ENCODE measurements around the gene ATP2C2. TPM values are rescaled to one million over a fixed set of nuclear protein-coding genes. Genes with fewer than 3 reads are reported as not detected.

Gene ATP2C2
- total and polyA plus RNA-seq, 2 experiments from 2014 or later = 0.53 TPM; not detected in 1

DNA sequence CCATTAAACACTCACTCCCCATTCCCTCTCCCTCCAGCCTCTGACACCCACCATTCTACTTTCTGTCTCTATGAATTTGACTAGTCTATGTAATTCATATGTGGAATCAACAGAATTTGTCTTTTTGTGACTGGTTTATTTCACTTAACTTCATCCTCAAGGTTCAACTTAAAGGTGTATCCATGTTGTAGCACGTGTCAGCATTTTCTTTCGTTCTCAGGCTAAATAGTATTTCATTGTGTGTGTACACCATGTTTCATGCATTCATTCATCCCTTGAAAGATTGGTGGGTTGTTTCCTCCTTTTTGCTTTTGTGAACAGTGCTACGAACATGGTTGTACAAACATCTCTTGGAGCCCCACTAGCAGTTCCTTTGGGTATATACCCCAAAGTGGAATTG, 36.0 kb downstream of the ATP2C2 start:
- Histone ChIP-seq H3K27ac (no peak overlapping the region), H3K36me3 (no peaks in the 10 kb centered on the region), H3K27me3 (peaks cover 16% of the 10 kb centered on the region), H3K9me3 (ENCODE audit: low read depth) (no peaks in the 10 kb centered on the region), H3K4me3 (no peak overlapping the region), H3K4me1 (ENCODE audit: low read depth) (no peaks in the 10 kb centered on the region)
- TF ChIP-seq, protein P1, sequence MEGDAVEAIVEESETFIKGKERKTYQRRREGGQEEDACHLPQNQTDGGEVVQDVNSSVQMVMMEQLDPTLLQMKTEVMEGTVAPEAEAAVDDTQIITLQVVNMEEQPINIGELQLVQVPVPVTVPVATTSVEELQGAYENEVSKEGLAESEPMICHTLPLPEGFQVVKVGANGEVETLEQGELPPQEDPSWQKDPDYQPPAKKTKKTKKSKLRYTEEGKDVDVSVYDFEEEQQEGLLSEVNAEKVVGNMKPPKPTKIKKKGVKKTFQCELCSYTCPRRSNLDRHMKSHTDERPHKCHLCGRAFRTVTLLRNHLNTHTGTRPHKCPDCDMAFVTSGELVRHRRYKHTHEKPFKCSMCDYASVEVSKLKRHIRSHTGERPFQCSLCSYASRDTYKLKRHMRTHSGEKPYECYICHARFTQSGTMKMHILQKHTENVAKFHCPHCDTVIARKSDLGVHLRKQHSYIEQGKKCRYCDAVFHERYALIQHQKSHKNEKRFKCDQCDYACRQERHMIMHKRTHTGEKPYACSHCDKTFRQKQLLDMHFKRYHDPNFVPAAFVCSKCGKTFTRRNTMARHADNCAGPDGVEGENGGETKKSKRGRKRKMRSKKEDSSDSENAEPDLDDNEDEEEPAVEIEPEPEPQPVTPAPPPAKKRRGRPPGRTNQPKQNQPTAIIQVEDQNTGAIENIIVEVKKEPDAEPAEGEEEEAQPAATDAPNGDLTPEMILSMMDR (IDR thresholded peaks at IDR 0.05; ENCODE audit: low read depth, low read length) = no peak
- no peak for DNase-seq (ENCODE audit: low read depth in 1 of 2, low spot score in 1 of 2)

DNA sequence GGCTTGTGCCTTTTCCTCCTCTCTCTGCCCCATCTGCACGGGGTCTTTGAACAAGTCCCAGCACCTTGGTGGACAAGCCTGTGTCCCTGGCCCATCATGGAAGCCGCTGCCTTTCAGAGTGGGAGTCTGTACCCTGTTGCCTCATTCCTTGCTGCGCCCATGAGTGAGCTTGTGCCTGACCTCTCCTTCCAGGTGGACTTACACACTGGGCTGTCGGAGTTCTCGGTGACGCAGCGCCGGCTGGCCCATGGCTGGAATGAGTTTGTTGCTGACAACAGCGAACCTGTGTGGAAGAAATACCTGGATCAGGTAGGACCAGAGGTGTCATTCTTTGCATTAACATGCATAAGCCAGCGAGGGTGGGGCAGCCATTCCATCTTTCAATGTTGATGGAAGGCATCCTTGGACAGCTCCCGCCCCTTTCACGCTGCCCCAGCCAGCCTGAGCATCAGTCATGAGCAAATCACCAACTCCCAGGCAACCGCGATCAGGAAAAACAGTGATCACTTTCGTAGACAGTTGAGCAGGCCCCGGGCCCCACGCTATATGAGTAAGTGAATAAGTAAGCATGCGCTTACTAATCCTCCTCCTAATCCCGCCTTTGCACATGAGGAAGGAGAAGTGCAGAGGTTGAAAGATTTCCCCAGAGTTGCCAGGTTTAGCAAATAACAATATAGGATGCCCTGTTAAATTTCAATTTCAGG, 36.8 kb downstream of the ATP2C2 start:
- no peaks in the 10 kb centered on the region for H3K36me3 ChIP-seq
- DNase-seq (ENCODE audit: low read depth in 1 of 2, low spot score in 1 of 2) = no peak
- no peaks in the 10 kb centered on the region for H3K9me3 ChIP-seq (ENCODE audit: low read depth)
- H3K27ac ChIP-seq = no peak overlapping the region
- peaks cover 16% of the 10 kb centered on the region for H3K27me3 ChIP-seq
- TF ChIP-seq, protein P1 (IDR thresholded peaks at IDR 0.05; ENCODE audit: low read depth, low read length) = no peak
- H3K4me1 ChIP-seq (ENCODE audit: low read depth) = no peaks in the 10 kb centered on the region
- no peak overlapping the region for H3K4me3 ChIP-seq

DNA sequence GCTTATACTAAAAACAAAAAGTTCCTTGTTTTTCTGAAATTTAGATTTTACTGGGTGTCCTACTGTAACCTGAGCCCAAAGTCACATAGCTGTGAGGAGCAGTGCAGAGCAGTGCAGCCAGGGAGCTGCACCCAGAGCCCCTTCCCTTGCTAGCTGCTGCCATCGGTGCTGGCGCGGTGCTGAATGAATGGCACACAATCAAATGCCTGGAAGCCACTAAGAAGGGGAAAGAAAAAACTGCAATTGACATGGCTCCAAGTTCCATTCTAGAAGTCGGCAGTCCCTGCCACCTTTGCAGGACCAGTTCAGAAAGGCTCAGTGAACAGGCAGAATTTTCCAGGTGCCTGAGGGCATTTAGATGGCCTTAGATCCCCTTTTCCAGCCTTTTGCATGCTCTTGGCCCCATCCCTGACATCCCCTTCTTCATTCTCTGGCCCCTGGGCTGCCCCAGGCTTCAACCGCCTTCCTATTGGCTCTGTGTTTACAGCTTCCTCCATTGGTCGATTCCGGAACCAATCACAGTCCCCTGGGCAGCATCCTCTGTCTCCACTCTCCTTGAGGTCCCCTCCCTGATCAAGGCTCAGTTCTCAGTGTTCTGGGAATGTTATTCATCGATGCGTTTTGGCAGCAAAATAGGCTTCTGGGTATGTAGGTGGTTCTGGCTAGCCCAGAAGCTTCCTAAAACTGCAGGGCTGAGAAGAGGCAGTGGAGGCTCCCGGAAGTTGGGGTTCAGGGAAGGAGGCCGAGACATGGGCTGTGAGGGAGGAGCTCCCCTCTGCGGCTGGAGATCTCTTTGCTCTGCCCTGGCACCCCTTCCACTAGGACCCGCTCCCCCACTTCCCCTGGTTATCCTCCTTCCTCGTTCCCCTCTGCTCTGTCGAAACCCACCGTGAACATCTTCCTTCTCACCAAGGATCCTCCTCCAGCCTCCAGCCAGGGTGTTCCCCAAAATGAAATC, 37.9 kb downstream of the ATP2C2 start:
- DNase-seq (ENCODE audit: low read depth in 1 of 2, low spot score in 1 of 2) = no peak
- no peak overlapping the region for H3K27ac ChIP-seq
- no peaks in the 10 kb centered on the region for H3K36me3 ChIP-seq
- no peaks in the 10 kb centered on the region for H3K9me3 ChIP-seq (ENCODE audit: low read depth)
- TF ChIP-seq, protein P1 (IDR thresholded peaks at IDR 0.05; ENCODE audit: low read depth, low read length) = no peak
- no peak overlapping the region for H3K4me3 ChIP-seq
- H3K27me3 ChIP-seq = peaks cover 16% of the 10 kb centered on the region
- no peaks in the 10 kb centered on the region for H3K4me1 ChIP-seq (ENCODE audit: low read depth)

DNA sequence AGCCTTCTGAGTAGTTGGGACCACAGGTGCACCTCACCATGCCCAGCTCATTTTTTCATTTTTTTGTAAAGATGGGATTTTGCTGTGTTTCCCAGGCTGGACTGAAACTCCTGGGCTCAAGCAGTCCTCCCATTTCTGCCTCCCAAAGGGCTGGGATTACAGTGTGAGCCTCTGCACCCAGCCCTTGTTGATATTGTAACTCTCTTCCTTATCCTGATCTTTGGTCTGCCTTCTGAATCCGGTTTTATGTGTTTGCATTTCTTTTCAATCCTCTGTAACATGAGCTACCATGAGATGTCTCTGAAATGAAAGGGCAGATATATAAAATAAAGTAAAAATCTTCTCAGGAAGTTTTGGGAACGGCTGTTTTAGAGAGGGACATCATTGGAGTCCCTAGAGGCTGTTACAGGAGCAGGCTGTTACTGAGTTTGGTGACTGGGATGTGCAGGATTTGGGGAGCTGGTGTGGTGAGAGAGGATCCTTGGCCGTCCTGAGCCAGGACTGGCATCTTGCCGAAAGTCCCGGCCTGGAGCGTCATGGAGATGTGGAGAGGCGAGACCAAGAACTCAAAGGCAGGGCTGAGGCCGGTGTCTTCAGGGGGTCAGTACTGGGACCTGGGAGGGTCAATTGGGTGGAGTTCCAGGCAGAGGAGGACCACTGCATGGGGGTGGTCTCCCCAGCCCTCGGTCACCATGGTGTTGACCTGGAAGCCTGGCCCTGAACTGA, 39.4 kb downstream of the ATP2C2 start:
- Histone ChIP-seq H3K4me1 (ENCODE audit: low read depth) (no peaks in the 10 kb centered on the region), H3K36me3 (no peaks in the 10 kb centered on the region), H3K27me3 (peaks cover 16% of the 10 kb centered on the region), H3K9me3 (ENCODE audit: low read depth) (no peaks in the 10 kb centered on the region), H3K4me3 (no peak overlapping the region), H3K27ac (no peak overlapping the region)
- DNase-seq (ENCODE audit: low read depth in 1 of 2, low spot score in 1 of 2) = no peak
- TF ChIP-seq, protein P1 (IDR thresholded peaks at IDR 0.05; ENCODE audit: low read depth, low read length) = no peak

DNA sequence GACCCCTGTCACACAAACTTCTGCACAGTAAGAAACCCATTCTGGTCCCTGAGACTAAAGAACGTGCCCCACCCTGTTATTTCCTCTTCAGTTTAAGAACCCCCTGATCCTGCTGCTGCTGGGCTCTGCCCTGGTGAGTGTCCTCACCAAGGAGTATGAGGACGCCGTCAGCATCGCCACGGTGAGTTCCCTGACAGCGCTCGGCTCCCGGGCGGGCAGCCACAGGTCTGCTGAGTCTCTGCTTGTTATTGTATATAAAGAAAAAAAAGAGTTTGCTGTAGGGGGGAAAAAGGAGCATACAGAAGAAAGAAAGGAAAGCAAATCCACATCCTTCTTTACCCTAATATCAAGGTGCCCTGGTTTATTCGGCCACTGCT, 40.0 kb downstream of the ATP2C2 start:
- TF ChIP-seq, protein P1 (IDR thresholded peaks at IDR 0.05; ENCODE audit: low read depth, low read length) = no peak
- no peak overlapping the region for H3K4me3 ChIP-seq
- H3K27ac ChIP-seq = no peak overlapping the region
- no peaks in the 10 kb centered on the region for H3K36me3 ChIP-seq
- H3K4me1 ChIP-seq (ENCODE audit: low read depth) = no peaks in the 10 kb centered on the region
- no peak for DNase-seq (ENCODE audit: low read depth in 1 of 2, low spot score in 1 of 2)
- H3K9me3 ChIP-seq (ENCODE audit: low read depth) = no peaks in the 10 kb centered on the region
- H3K27me3 ChIP-seq = peaks cover 16% of the 10 kb centered on the region
